Adipocyte (in vitro differentiated cells): ENCODE results near the gene PHC2.

ENCODE experiments used
- DNase-seq: peaks from one replicate; pipeline ENCODE4 v3.0.0-alpha.2; 2015; ENCODE audit warnings: low read depth
- H3K27me3 ChIP-seq: replicated peaks from 2 replicates; pipeline ENCODE4 v1.7.0; 2013; ENCODE audit warnings: mild to moderate bottlenecking, low read length, moderate library complexity; ENCODE audit not compliant: control insufficient read depth, insufficient read depth
- H3K36me3 ChIP-seq: 2 replicates; pipeline ENCODE4 v1.7.0; 2013; ENCODE audit warnings: low read length, mild to moderate bottlenecking, moderate library complexity; ENCODE audit not compliant: control insufficient read depth, insufficient read depth, severe bottlenecking
- H3K4me1 ChIP-seq: 2 replicates; pipeline ENCODE4 v1.7.0; 2013; ENCODE audit warnings: mild to moderate bottlenecking, low read length, moderate library complexity; ENCODE audit not compliant: control insufficient read depth, insufficient read depth
- H3K4me3 ChIP-seq: 2 replicates; pipeline ENCODE4 v1.7.0; 2013; ENCODE audit warnings: mild to moderate bottlenecking, low read length, moderate library complexity
- H3K9ac ChIP-seq: 2 replicates; pipeline ENCODE4 v1.7.0; 2013; ENCODE audit warnings: mild to moderate bottlenecking, low read length, moderate library complexity
- H3K9me3 ChIP-seq: 2 replicates; pipeline ENCODE4 v1.7.0; 2013; ENCODE audit warnings: mild to moderate bottlenecking, low read length, moderate library complexity; ENCODE audit not compliant: control insufficient read depth

The PHC2 gene

DNA sequence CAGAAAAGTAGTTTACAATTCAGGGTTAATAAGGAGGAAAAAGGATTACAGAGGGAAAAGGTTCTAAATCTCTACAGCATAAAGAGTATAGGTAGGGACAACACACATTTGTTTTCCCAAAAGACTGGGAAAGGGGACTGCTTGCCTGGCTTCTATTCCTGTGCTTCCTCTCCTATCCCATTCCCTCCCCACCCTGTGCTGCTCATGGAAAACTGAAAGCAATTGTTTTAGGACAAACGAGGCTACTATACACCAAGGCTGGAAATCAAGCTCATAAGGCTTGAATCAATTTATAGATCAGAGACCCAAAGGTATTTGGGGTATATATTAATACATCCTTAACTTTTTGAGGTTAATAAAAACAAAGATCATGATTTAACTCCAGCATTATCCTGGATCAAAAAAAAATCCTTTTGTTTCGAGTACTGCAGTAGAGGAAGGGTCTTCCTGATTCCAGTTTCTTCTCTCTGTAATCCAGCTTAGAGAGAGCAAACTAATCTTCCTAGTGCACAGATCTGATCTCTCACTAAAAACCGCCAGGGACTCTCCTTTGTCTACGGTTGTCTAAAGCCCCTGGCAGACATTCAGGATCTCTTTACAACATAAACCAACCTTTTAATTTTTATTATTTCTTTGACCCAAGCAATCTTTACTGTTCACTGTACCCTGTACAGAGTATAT lies 72.6 kb downstream of the PHC2 start:
- Histone ChIP-seq H3K4me3 (no peak overlapping the region), H3K27me3 (no peaks in the 10 kb centered on the region), H3K9me3 (no peaks in the 10 kb centered on the region), H3K36me3 (peaks cover 22% of the 10 kb centered on the region), H3K9ac (no peak overlapping the region), H3K4me1 (peaks cover 20% of the 10 kb centered on the region)
- DNase-seq: no peak

DNA sequence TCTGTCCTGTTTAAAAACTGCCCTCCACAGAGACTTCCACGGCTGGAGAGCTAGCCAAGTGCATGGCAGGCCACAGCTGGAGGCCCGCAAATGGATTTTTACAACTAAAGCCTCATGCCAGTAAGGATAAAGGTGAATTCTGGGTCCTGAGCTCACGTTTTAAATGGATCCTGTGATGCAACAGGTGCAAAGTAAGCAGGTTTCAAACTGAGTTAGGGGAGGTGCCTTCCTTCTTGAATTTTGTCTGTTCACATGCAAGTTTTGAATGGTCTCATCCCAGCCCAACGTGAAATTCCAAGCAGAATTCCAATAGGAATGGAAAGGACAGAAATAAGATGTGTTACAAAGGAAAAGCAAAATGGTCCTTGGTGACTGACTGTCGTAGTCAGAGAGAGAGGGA lies 73.8 kb downstream of the PHC2 start:
- H3K4me1 ChIP-seq: peaks cover 18% of the 10 kb centered on the region
- no peak for DNase-seq
- no peak overlapping the region for H3K9ac ChIP-seq
- no peak overlapping the region for H3K4me3 ChIP-seq
- no peaks in the 10 kb centered on the region for H3K27me3 ChIP-seq
- no peaks in the 10 kb centered on the region for H3K9me3 ChIP-seq
- H3K36me3 ChIP-seq: peaks cover 22% of the 10 kb centered on the region

DNA sequence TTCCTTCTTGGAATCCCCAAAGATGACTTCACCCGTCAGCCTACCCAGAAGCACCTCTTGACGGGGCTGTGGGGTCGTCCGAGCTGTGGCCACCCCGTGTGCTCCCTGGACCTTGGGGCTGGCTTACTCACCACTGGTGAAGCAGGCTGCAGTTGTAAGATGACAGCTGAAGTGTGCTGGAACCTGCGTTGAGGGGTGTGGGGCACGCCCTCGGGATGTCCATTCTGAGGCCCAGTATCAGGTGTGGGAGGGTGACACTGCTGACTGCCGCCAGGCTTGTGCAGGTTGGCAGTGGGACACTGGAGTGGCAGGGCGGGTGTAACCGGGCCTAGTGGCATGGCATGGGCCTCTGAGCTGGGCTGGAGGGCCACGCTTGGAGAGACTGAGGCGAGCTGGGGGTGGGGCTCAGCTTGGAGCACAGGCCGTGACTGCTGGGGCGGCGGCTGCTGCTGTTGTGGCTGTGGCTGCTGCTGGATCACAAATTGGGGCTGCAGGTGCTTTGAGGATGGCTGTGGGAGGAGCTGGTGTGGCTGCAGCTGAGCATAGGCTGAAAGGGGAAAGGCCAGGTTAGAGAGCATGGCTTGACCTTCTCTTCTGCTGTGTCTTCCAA lies 76.1 kb downstream of the PHC2 start:
- Histone ChIP-seq H3K36me3 (peaks cover 22% of the 10 kb centered on the region), H3K9me3 (no peaks in the 10 kb centered on the region), H3K9ac (no peak overlapping the region), H3K27me3 (no peaks in the 10 kb centered on the region), H3K4me3 (no peak overlapping the region), H3K4me1 (peaks cover 10% of the 10 kb centered on the region)
- no peak for DNase-seq

DNA sequence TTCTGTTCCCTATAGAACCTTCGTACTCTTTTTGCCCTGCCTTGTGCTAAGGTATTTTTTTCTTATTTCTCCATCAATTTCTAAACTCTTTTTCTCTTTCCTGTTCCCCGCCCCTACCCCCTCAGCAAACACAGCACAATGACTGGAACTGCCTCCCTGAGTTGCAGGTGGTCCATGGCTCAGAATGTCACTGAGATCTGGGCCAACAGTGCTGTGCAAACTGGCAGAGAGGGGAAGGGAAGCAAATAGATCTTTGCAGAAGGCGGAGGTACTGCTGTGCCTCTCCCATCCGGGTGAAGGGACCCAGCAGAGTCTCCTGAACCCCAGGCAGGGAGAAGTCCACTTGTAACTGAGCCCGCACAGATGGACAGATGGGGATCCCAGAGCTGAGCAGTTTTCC lies 77.4 kb downstream of the PHC2 start:
- Histone ChIP-seq H3K27me3 (no peaks in the 10 kb centered on the region), H3K36me3 (peaks cover 22% of the 10 kb centered on the region), H3K4me3 (no peak overlapping the region), H3K9me3 (no peaks in the 10 kb centered on the region), H3K4me1 (peaks cover 11% of the 10 kb centered on the region), H3K9ac (no peak overlapping the region)
- DNase-seq: no peak

DNA sequence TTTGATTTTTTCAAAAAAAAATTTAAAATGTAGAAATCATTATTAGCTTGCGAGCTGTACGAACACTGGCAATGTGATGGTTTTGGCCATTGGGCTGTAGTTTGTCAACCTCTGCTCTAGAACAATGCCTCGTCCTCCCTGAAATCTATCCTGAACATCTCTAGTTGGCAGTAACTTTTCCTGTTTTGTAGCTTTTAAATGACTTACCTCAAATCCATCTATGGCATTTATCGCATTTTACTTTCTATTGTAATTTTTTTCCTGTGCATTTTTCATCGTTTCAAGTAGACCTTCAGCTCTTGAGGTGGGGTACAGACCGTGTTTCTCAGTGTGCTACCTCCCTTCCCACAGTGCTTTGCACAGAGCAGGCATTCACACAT lies 79.6 kb downstream of the PHC2 start:
- no peaks in the 10 kb centered on the region for H3K27me3 ChIP-seq
- H3K36me3 ChIP-seq: peaks cover 16% of the 10 kb centered on the region
- H3K9ac ChIP-seq: no peak overlapping the region
- no peak overlapping the region for H3K4me3 ChIP-seq
- no peaks in the 10 kb centered on the region for H3K9me3 ChIP-seq
- no peak for DNase-seq
- H3K4me1 ChIP-seq: peaks cover 30% of the 10 kb centered on the region

DNA sequence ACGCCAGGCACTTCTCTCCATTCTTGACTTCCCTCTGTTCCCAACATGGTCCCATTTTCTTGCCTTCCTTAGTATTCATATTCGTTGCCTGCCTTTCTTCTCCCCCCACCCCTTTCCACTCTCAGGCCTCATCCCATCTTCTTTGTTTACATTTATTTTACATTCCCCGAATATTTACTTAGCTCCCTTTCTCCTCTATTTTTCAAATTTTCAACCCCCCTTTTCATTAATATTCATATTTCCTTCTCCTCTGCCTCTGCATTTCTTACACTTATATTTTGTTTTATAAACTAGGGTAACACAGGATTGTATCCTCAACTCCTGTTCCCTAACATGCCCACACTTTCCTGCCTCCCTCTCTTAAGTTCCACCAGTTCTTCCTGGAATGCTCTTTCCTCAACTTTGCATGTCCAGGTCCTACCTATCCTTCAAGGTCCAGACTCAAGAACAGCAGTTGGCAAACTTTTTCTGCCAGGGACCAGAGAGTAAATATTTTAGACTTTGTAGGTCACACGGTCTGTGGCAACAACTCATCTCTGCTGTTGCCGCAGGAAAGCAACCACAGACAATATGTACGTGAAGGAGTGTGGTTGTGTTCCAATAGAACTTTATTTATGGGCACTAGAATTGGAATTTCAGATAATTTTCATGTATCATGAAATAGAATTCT lies 80.1 kb downstream of the PHC2 start:
- H3K36me3 ChIP-seq: peaks cover 16% of the 10 kb centered on the region
- peaks cover 33% of the 10 kb centered on the region for H3K4me1 ChIP-seq
- H3K9ac ChIP-seq: peak overlapping the region; percentile 85
- no peaks in the 10 kb centered on the region for H3K9me3 ChIP-seq
- no peak for DNase-seq
- peak overlapping the region; percentile 84 for H3K4me3 ChIP-seq
- no peaks in the 10 kb centered on the region for H3K27me3 ChIP-seq

DNA sequence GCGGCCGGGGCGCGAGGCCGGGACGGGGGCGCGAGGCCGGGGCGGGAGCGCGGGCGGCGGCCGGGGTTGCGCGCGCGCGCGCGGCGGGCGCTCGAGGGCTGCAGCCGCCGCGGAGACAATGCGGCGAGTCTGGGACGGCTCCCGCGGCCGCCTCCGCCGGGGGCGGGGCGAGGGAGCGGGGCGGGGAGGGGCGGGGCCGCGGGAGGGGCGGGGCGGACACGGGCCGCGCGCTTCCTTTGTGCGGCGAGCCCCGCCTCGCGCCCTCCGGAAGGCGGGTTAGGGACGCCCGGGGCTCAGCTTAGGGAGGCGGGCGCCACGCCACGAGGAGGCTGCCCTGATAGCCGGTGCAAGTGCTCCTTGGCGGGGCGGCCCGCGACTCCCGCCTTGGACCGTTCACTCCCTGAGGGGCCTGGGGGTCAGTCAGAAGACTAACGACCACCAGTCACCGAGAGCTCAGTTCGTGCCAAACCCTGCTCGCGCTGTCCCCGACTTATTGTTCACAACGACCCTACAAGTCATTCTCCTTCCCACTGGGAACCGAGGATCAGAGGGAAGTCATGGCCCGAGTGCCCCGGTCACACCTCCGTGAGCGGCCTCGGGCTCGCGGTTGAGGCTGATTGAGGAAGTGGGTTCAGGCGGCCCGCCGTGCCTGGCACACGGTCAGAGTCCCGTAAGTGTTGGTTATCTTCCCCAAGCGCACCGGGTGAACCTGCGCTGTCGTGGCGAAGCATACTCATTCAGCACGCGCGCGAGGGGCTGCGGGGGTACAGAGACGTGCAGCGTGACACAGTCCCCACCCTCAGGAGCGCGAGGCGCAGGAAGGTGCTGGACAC lies 80.9 kb downstream of the PHC2 start:
- Histone ChIP-seq H3K9ac (peak overlapping the region; percentile 91), H3K27me3 (no peaks in the 10 kb centered on the region), H3K4me1 (peaks cover 41% of the 10 kb centered on the region), H3K9me3 (no peaks in the 10 kb centered on the region), H3K4me3 (peak overlapping the region; percentile 84), H3K36me3 (peaks cover 12% of the 10 kb centered on the region)
- DNase-seq: peak; percentile 94

DNA sequence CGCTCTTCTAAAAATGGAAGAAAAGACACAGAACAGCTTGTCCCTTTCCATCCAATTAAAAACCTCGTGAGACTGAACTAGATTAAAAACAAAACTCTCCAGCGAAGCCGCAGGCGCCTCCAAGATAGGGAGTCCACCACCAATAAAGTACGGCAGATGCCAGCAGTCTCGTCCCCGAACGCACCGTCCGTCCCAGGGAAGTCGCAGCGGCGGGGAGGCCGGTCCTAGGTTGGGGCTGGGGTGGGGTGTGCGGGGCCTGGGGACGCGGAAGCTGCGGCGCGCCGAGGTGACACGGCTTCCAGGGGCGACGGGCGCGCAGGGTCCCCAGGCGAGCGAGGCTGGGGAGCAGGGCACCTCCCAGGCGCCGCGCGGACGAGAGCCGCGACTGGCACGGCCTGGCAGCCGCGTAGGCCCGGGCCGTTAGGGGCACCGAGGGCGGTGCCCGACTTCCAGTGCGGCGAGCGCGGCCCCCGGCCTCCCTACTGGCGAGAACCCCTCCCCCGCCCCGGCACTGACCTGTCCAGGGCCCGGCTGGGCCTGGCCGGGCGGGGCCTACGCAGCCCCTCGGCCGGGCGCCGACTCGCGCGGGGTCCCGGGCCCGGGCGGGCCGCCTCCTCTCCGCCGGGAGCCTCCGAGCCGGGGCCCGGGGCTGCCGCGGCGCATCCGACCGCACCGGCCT lies 81.7 kb downstream of the PHC2 start:
- peaks cover 48% of the 10 kb centered on the region for H3K4me1 ChIP-seq
- peak overlapping the region; percentile 90 for H3K4me3 ChIP-seq
- H3K27me3 ChIP-seq: no peaks in the 10 kb centered on the region
- peaks cover 8% of the 10 kb centered on the region for H3K36me3 ChIP-seq
- peak; percentile 58 for DNase-seq
- H3K9ac ChIP-seq: peak overlapping the region; percentile 91
- no peaks in the 10 kb centered on the region for H3K9me3 ChIP-seq

DNA sequence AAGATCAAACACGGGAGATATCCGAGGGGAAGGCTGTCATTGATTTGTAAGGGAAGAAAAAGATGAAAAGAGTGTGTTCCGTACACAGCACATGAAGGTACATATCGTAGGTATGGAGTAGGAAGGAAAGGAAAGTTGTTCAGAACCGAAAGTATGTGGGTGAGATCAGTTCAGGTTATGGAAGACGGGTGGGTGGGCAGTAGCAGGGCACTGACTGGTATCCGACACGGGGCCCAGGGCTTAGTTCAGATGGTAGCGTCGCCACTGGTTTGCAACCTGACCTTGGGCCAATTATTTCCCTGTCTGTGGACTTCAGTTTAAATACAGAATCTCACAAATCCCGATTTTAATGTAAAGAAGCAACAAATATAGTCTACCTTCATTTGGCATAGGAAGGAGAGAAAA lies 82.2 kb downstream of the PHC2 start:
- no peaks in the 10 kb centered on the region for H3K27me3 ChIP-seq
- H3K9me3 ChIP-seq: no peaks in the 10 kb centered on the region
- H3K9ac ChIP-seq: peak overlapping the region; percentile 91
- peaks cover 54% of the 10 kb centered on the region for H3K4me1 ChIP-seq
- peak; percentile 55 for DNase-seq
- peak overlapping the region; percentile 90 for H3K4me3 ChIP-seq
- peaks cover 9% of the 10 kb centered on the region for H3K36me3 ChIP-seq

DNA sequence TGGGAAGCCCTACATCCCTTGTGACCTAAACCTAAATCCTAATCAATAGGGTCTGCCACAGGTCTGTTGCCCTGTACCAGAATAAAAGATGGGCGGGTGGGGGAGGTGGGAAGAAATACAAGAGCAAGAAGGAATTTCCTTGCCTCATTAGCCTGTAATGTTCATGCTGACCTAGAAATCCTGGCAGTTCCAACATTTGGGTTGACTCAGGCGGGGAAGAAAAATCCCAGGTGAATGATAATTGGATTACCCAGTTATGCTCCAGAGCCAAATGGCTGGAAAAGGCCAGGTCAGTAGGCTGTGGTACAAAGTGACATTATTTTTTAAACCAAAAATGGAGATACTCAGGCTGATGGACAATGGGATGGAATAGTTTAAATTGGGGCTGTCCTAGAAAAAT lies 82.7 kb downstream of the PHC2 start:
- no peaks in the 10 kb centered on the region for H3K9me3 ChIP-seq
- peak overlapping the region; percentile 91 for H3K9ac ChIP-seq
- peaks cover 57% of the 10 kb centered on the region for H3K4me1 ChIP-seq
- H3K4me3 ChIP-seq: peak overlapping the region; percentile 90
- peak; percentile 56 for DNase-seq
- H3K27me3 ChIP-seq: no peaks in the 10 kb centered on the region
- H3K36me3 ChIP-seq: peaks cover 13% of the 10 kb centered on the region
